Endothelial cell of umbilical vein (primary cell): ENCODE measurements around the gene MIS18BP1.

ENCODE experiments used
- CTCF ChIP-seq, 2 donors: IDR thresholded peaks; 1 replicate in 1 of 2; 2 replicates in 1 of 2; pipeline ENCODE4 v1.5.1; 2011; ENCODE audit warnings: low read length in 2 of 2, mild to moderate bottlenecking in 2 of 2, moderate library complexity in 2 of 2, control low read depth in 1 of 2, inconsistent platforms in 1 of 2, low read depth in 1 of 2; ENCODE audit not compliant: insufficient read depth in 1 of 2; ENCODE audit errors: extremely low read depth in 1 of 2
- EZH2 ChIP-seq: IDR thresholded peaks from 2 replicates; pipeline ENCODE4 v1.6.1; 2012; ENCODE audit warnings: borderline replicate concordance, low read depth, mild to moderate bottlenecking, moderate library complexity, low read length, inconsistent platforms; ENCODE audit not compliant: severe bottlenecking
- JUN ChIP-seq: IDR thresholded peaks from 2 replicates; pipeline ENCODE4 v1.6.1; 2011; ENCODE audit warnings: borderline replicate concordance, low read depth; ENCODE audit not compliant: insufficient read length, insufficient read depth
- MYC ChIP-seq: IDR thresholded peaks from one replicate; pipeline ENCODE4 v1.6.1; 2011; ENCODE audit warnings: mild to moderate bottlenecking, low read depth, low read length
- POLR2A ChIP-seq: IDR thresholded peaks from 2 replicates; pipeline ENCODE4 v1.6.1; 2012; ENCODE audit warnings: low read depth, mild to moderate bottlenecking, control low read depth, low read length
- POLR2AphosphoS5 ChIP-seq: IDR thresholded peaks from 2 replicates; pipeline ENCODE4 v1.6.1; 2012; ENCODE audit warnings: low read depth, mild to moderate bottlenecking, control low read depth, low read length, moderate library complexity; ENCODE audit not compliant: insufficient read depth

DNA sequence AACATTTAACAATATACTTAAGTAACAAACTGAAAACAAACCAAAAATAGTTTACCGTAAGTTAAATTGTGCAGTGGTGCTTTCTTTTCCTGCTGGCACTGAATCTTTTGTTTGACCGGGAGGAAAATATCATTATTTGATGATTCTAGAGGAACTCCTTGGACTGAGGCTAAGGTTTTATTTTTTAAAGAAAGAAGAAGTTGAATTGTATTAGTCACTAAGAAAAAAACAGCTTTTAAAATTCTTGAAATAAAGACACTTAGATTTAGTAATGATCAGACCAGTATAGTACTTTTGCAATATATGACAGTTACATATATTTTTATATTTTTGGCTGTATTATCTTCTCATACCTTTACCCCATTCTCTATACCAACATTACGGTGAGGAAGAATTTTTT, 10.3 kb downstream of the MIS18BP1 start:
- TF ChIP-seq POLR2A = no peak
- TF ChIP-seq CTCF (IDR thresholded peaks at IDR 0.05; ENCODE audit: extremely low read depth in 1 of 2, insufficient read depth in 1 of 2, low read depth in 1 of 2, low read length in 2 of 2) = no peak
- no peak for TF ChIP-seq EZH2
- no peak for TF ChIP-seq JUN
- no peak for TF ChIP-seq MYC
- TF ChIP-seq POLR2AphosphoS5 = no peak
